Endothelial cell of umbilical vein (primary cell): ENCODE measurements around the gene SSTR3. TPM values are rescaled to one million over a fixed set of nuclear protein-coding genes. Genes with fewer than 3 reads are reported as not detected.
"Not testable (repeated sequence)": the region's sequence is repeated elsewhere in the genome, so short reads cannot be mapped to it uniquely, and the experiment has no call there.

Experiments
- BruUV-seq: library from RNA; stranded (reverse); fragments of 400-500 nt; replicated peaks from 2 replicates; lab custom pipeline; 2021; lab: Mats Ljungman, UMichigan
- CTCF ChIA-PET: fragments of 300-600, 350-600 bp; sonication (Branson Sonifier 250); formaldehyde crosslinking; loops from one replicate; lab custom pipeline; 2021; ENCODE audit warnings: antibody characterized with exemption, inconsistent platforms; lab: Charles Lee
- POLR2A ChIA-PET: fragments of 300-600, 350-600 bp; sonication (Branson Sonifier 250); formaldehyde crosslinking; loops from one replicate; lab custom pipeline; 2021; ENCODE audit warnings: antibody characterized with exemption, inconsistent platforms; lab: Charles Lee
- DNase-seq: peaks from one replicate; pipeline ENCODE4 v3.0.0-alpha.2; 2011; ENCODE audit warnings: low read depth, low spot score
- FAIRE-seq: peaks from 2 replicates; lab custom pipeline; 2011; peaks lifted over from hg19 to GRCh38; lab: Jason Lieb, UNC
- H2AFZ ChIP-seq: 2 replicates; pipeline ENCODE4 v1.6.0; 2012; ENCODE audit warnings: low read depth, low read length, control low read depth, inconsistent platforms
- H3K27ac ChIP-seq: 2 replicates; pipeline ENCODE4 v1.5.1; 2011; ENCODE audit warnings: low read depth, mild to moderate bottlenecking, control low read depth, low read length, moderate library complexity; ENCODE audit not compliant: insufficient read depth
- H3K27me3 ChIP-seq, 2 experiments: 2 replicates each; pipeline versions ENCODE4 v1.6.0 to v1.6.1; 2011; ENCODE audit warnings: low read length in 2 of 2, mixed read lengths in 1 of 2; ENCODE audit not compliant: control insufficient read depth in 2 of 2, insufficient read depth in 2 of 2
- H3K36me3 ChIP-seq, 2 experiments: 2 replicates in 1 of 2; 3 replicates in 1 of 2; pipeline ENCODE4 v1.5.1; 2011; ENCODE audit warnings: low read length in 2 of 2, mild to moderate bottlenecking in 1 of 2, moderate library complexity in 1 of 2; ENCODE audit not compliant: control insufficient read depth in 2 of 2, insufficient read depth in 2 of 2; ENCODE audit errors: extremely low read depth in 1 of 2
- H3K4me1 ChIP-seq: 3 replicates; pipeline ENCODE4 v1.5.1; 2011; ENCODE audit warnings: mild to moderate bottlenecking, low read length; ENCODE audit not compliant: control insufficient read depth, insufficient read depth; ENCODE audit errors: extremely low read depth
- H3K4me2 ChIP-seq: 2 replicates; pipeline ENCODE4 v1.6.1; 2011; ENCODE audit warnings: low read length, control low read depth, mixed read lengths; ENCODE audit not compliant: insufficient read depth
- H3K4me3 ChIP-seq, 3 experiments: fragments of 200-600 bp in 1 of 3; sonication (generic), shearing (Covaris generic) in 1 of 3; replicated peaks in 1 of 3; 2 replicates each; pipeline ENCODE4 v1.5.1; 2011 to 2016; ENCODE audit warnings: control low read depth in 3 of 3, low read length in 3 of 3, mild to moderate bottlenecking in 2 of 3, inconsistent platforms in 1 of 3, low read depth in 1 of 3, moderate library complexity in 1 of 3; ENCODE audit not compliant: insufficient read depth in 1 of 3
- H3K79me2 ChIP-seq: 2 replicates; pipeline ENCODE4 v1.6.0; 2012; ENCODE audit warnings: low read length, inconsistent platforms; ENCODE audit not compliant: control insufficient read depth, insufficient read depth
- H3K9ac ChIP-seq: replicated peaks from 2 replicates; pipeline ENCODE3; 2011; ENCODE audit warnings: low read length, control low read depth; ENCODE audit not compliant: insufficient read depth; ENCODE audit errors: extremely low read depth
- H3K9me1 ChIP-seq: replicated peaks from 3 replicates; pipeline ENCODE4 v1.6.0; 2011; ENCODE audit warnings: mild to moderate bottlenecking, low read length; ENCODE audit not compliant: control insufficient read depth, insufficient read depth; ENCODE audit errors: extremely low read depth
- H3K9me3 ChIP-seq: replicated peaks from 2 replicates; pipeline ENCODE4 v1.5.1; 2012; ENCODE audit warnings: low read length, inconsistent platforms; ENCODE audit not compliant: control insufficient read depth, insufficient read depth
- H4K20me1 ChIP-seq: replicated peaks from 2 replicates; pipeline ENCODE3; 2011; ENCODE audit warnings: mild to moderate bottlenecking, low read length; ENCODE audit not compliant: control insufficient read depth, insufficient read depth; ENCODE audit errors: extremely low read depth
- FOS ChIP-seq: IDR thresholded peaks from 2 replicates; pipeline ENCODE4 v1.6.1; 2011; ENCODE audit warnings: mild to moderate bottlenecking, low read length, moderate library complexity, borderline replicate concordance; ENCODE audit not compliant: insufficient read depth
- MYC ChIP-seq: IDR thresholded peaks from one replicate; pipeline ENCODE4 v1.6.1; 2011; ENCODE audit warnings: mild to moderate bottlenecking, low read depth, low read length
- dilution Hi-C: fragments of 300-500 bp; cut with MboI; formaldehyde crosslinking; loops from one replicate; pipeline ENCODE4 v1.15.0; 2019; ENCODE audit warnings: low sequenced_read_pairs; ENCODE audit not compliant: extremely low pct_ligation_motif_present
- intact Hi-C: fragments of 100-400 bp; cut with micrococcal nuclease; formaldehyde crosslinking; loops from one replicate; pipeline ENCODE4 v1.10.0; 2022
- polyA plus RNA-seq, 4 experiments: library from polyadenylated mRNA; depleted of rRNA in 3 of 4; stranded (reverse) in 3 of 4; unstranded in 1 of 4; fragments of >200 nt; gene quantifications; 2 replicates each; pipeline versions ENCODE4 v1.2.1 to v1.2.3, GENCODE V29; 2011 to 2012; ENCODE audit warnings: missing spikeins in 1 of 4
- total RNA-seq: library from RNA; stranded (reverse); gene quantifications from 2 replicates; pipeline ENCODE4 v1.2.3, GENCODE V29; 2021

Gene SSTR3
- total and polyA plus RNA-seq, 2 donors (not counting 3 experiments of a cell fraction or from before 2014, with no cell fraction given), result not detected

DNA sequence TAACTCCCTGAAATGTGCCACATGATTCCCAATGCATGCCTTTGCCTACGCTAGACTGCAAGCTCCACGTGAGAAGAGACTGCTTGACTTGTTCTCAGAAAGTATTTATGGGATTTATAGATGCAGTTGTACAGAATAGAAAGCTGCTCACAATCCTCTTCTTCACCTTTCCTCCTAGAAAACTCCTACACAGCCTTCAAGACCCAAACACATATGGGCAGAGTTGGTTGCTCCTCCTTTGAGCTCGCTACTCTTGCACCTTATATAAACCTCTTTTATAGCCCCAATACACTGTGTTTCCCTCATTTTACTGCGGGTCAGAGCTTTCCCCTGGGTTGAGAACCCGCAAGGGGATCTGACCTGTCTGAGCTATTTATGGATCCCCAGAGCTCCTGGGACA lies 40.6 kb downstream of the SSTR3 start:
- Histone ChIP-seq H3K27ac (no peak overlapping the region), H3K79me2 (no peaks in the 10 kb centered on the region), H3K4me1 (peaks cover 9% of the 10 kb centered on the region), H3K4me3 (no peak overlapping the region), H3K9me1 (no peaks in the 10 kb centered on the region), H4K20me1 (no peaks in the 10 kb centered on the region), H3K4me2 (no peak overlapping the region), H3K9me3 (no peaks in the 10 kb centered on the region), H3K27me3 (no peaks in the 10 kb centered on the region), H3K9ac (no peak overlapping the region), H3K36me3 (no peaks in the 10 kb centered on the region), H2AFZ (no peak overlapping the region)
- BruUV-seq, result no TSS peak
- dilution Hi-C loops (no loop called here), intact Hi-C loops (loop anchor here (2.0 kb wide), 1 partner anchor 17 kb away; the partner anchor contains the start of gene C1QTNF6)
- DNase-seq, result no peak
- POLR2A ChIA-PET, result no interaction called here
- TF ChIP-seq MYC (no peak), FOS (no peak)
- no peak for FAIRE-seq
- CTCF ChIA-PET, result interaction anchor here (1.1 to 3.8 kb wide), 2 partner anchors 27 to 89 kb away, joined by 3 to 22 read pairs; no protein-coding TSS in a partner anchor

DNA sequence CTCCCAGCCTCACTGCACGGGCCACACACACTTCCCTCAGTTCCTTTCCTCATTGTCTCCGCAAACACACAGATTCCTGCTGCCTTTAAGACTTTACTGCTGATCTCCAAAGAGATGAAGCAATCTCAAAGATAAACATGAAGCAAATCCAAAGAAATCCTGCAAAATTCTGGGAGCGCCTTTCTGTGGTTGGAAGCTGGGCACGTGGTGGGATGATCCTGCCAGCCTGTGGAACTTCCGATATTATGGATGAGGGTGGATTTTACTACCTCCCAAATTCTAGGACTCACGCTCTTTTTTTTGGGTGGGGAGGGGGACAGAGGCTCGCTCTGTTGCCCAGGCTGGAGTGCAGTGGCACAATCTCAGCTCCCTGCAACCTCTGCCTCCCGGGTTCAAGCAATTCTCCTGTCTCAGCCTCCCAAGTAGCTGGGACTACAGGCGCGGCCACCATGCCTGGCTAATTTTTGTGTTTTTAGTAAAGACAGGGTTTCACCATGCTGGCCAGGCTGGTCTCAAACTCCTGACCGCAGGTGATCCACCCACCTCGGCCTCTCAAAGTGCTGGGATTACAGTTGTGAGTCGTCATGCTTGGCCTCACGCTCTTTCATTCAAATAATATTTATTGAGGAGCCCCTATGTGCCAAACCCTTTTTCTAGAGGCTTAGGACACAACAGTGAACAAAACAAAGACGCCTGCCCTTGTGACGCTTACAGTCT lies 41.4 kb downstream of the SSTR3 start:
- POLR2A ChIA-PET, H3K9ac ChIP-seq, H3K9me1 ChIP-seq, H3K4me1 ChIP-seq, H2AFZ ChIP-seq, intact Hi-C loops, H3K4me3 ChIP-seq, H3K9me3 ChIP-seq, DNase-seq, dilution Hi-C loops, FAIRE-seq, H3K27ac ChIP-seq, H3K27me3 ChIP-seq, H3K4me2 ChIP-seq, H4K20me1 ChIP-seq, H3K36me3 ChIP-seq, BruUV-seq, H3K79me2 ChIP-seq: not testable (repeated sequence)
- CTCF ChIA-PET, result interaction anchor here (1.1 to 3.8 kb wide), 2 partner anchors 28 to 90 kb away, joined by 3 to 22 read pairs; no protein-coding TSS in a partner anchor
